SK-N-SH (cell line): Measurements from ENCODE around the gene EFHD2.

ENCODE experiments used
- EP300 ChIP-seq, 2 experiments: IDR thresholded peaks; 2 replicates each; pipeline versions ENCODE4 v1.4.0 to v1.6.1; 2012; ENCODE audit warnings: borderline replicate concordance in 1 of 2, low read depth in 1 of 2, low read length in 1 of 2
- FOXM1 ChIP-seq: IDR thresholded peaks from 2 replicates; pipeline ENCODE4 v1.4.0; 2012; ENCODE audit warnings: low read depth, mild to moderate bottlenecking
- MXI1 ChIP-seq: IDR thresholded peaks from 2 replicates; pipeline ENCODE4 v1.6.1; 2012; ENCODE audit warnings: mild to moderate bottlenecking, low read depth, low read length, improper control_type of control experiment
- NRF1 ChIP-seq: IDR thresholded peaks from 2 replicates; pipeline ENCODE4 v1.6.1; 2012; ENCODE audit warnings: low read depth, mild to moderate bottlenecking, low read length
- POLR2AphosphoS5 ChIP-seq: IDR thresholded peaks from 2 replicates; pipeline ENCODE4 v1.6.1; 2012; ENCODE audit warnings: low read depth, low read length
- RXRA ChIP-seq: IDR thresholded peaks from 2 replicates; pipeline ENCODE4 v1.4.0; 2012; ENCODE audit warnings: low read depth, mild to moderate bottlenecking, borderline replicate concordance
- SIN3A ChIP-seq: IDR thresholded peaks from 2 replicates; pipeline ENCODE4 v1.6.1; 2012; ENCODE audit warnings: low read depth, mild to moderate bottlenecking, low read length, moderate library complexity, borderline replicate concordance
- YY1 ChIP-seq: IDR thresholded peaks from 2 replicates; pipeline ENCODE4 v1.4.0; 2012; ENCODE audit warnings: low read depth, mild to moderate bottlenecking
- TF ChIP-seq, protein P1 (sequence below): fragments of 200-600 bp; sonication (generic); IDR thresholded peaks from 2 replicates; pipeline ENCODE4 v1.6.1; 2017; ENCODE audit warnings: antibody characterized with exemption, mild to moderate bottlenecking, moderate library complexity
- TF ChIP-seq, protein P2 (sequence below): IDR thresholded peaks from 2 replicates; pipeline ENCODE4 v1.4.0; 2012; ENCODE audit warnings: low read depth

DNA sequence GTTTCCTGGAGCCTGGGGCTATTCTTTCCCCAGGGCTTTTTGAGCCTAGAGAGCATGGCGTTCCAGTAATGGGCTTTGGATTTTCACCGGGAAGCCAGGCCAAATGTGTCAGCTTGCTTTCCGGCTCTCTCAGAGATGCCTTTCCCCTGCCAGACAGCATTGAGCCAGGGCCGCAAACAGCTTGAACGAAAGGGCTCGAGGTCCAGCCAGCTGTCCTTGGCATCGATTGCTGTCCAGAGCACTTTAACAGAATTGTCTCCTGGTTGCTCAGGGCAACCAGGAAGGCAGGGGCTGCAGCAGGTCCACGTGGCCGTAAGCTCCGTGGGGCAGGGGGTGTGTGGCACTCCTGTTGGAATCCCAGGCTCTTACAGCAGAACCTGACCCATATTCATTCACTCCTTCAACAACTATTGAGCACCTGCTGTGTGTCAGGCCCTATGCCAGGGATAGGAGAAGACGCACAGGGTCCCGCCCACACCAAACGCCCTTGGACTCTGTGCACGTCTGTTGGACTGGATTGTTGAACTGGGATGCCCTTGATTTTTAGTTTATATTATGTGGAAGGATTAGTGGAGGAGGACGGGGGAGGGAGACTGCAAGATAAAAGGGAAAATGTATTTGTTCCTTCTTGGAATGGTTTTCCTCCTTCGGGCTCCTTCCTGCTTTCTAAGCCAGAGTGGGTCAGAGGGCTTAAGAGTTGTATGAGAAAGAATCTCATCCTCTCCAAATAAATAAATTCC, 38.7 kb upstream of the EFHD2 start:
- no peak for TF ChIP-seq EP300 (IDR thresholded peaks at IDR 0.05; ENCODE audit: borderline replicate concordance in 1 of 2, low read depth in 1 of 2, low read length in 1 of 2)
- no peak for TF ChIP-seq YY1
- TF ChIP-seq, protein P1, sequence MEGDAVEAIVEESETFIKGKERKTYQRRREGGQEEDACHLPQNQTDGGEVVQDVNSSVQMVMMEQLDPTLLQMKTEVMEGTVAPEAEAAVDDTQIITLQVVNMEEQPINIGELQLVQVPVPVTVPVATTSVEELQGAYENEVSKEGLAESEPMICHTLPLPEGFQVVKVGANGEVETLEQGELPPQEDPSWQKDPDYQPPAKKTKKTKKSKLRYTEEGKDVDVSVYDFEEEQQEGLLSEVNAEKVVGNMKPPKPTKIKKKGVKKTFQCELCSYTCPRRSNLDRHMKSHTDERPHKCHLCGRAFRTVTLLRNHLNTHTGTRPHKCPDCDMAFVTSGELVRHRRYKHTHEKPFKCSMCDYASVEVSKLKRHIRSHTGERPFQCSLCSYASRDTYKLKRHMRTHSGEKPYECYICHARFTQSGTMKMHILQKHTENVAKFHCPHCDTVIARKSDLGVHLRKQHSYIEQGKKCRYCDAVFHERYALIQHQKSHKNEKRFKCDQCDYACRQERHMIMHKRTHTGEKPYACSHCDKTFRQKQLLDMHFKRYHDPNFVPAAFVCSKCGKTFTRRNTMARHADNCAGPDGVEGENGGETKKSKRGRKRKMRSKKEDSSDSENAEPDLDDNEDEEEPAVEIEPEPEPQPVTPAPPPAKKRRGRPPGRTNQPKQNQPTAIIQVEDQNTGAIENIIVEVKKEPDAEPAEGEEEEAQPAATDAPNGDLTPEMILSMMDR = no peak
- TF ChIP-seq MXI1 = peak; percentile 51; the same call in 1 of the 2 replicates
- TF ChIP-seq, protein P2, sequence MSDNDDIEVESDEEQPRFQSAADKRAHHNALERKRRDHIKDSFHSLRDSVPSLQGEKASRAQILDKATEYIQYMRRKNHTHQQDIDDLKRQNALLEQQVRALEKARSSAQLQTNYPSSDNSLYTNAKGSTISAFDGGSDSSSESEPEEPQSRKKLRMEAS = no peak
- no peak for TF ChIP-seq RXRA
- no peak for TF ChIP-seq SIN3A
- TF ChIP-seq POLR2AphosphoS5 = no peak
- TF ChIP-seq FOXM1 = no peak
- no peak for TF ChIP-seq NRF1
